SU-DHL-6 (cell line): Measurements from ENCODE around the gene TTLL11.
A peak's percentile ranks its signal among the peaks of the same experiment; 100 is the strongest.

Experiments used
- EZH2phosphoT487 ChIP-seq: fragments of 200-600 bp; sonication (generic), shearing (Covaris generic); conservative IDR thresholded peaks from 2 replicates; pipeline ENCODE4 v1.6.1; 2018; ENCODE audit warnings: mild to moderate bottlenecking, antibody characterized with exemption, low read length, moderate library complexity, mixed read lengths
- TF ChIP-seq, protein P1 (sequence below): fragments of 200-600 bp; sonication (generic); IDR thresholded peaks from one replicate; pipeline ENCODE4 v1.5.1; 2017; ENCODE audit warnings: antibody characterized with exemption, mild to moderate bottlenecking, low read length, moderate library complexity; ENCODE audit not compliant: insufficient read depth, poor library complexity, severe bottlenecking

DNA sequence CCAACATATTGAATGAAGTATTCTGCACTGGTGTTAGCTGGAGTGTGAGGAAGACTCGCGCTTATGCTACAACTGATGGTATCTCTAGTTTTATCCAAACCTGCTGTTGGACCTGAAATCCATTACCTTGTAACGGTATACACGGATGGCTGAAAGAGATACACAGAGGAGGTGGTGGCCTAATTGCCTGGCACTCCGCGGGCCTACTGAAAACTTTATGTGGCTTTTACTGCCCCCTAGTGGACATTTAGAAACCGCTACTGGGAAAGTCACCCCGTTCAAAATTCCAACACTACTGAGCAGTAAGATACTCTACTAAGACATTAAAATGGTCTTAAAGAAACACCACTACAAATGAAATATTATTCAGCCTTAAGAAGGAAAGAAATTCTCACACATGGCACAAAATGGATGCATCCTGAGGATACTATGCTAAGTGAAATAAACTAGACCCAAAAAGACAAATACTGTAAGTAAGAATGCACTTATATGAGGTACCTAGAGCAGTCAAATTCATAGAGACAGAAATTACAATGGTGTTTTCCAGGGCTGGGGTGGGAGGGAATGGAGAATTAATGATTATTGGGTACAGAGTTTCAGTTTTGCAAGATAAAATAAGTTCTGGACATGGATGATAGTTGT is 100.4 kb downstream of the TTLL11 start:
- TF ChIP-seq, protein P1, sequence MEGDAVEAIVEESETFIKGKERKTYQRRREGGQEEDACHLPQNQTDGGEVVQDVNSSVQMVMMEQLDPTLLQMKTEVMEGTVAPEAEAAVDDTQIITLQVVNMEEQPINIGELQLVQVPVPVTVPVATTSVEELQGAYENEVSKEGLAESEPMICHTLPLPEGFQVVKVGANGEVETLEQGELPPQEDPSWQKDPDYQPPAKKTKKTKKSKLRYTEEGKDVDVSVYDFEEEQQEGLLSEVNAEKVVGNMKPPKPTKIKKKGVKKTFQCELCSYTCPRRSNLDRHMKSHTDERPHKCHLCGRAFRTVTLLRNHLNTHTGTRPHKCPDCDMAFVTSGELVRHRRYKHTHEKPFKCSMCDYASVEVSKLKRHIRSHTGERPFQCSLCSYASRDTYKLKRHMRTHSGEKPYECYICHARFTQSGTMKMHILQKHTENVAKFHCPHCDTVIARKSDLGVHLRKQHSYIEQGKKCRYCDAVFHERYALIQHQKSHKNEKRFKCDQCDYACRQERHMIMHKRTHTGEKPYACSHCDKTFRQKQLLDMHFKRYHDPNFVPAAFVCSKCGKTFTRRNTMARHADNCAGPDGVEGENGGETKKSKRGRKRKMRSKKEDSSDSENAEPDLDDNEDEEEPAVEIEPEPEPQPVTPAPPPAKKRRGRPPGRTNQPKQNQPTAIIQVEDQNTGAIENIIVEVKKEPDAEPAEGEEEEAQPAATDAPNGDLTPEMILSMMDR, result peak; percentile 71
- TF ChIP-seq EZH2phosphoT487, result no peak
